Endothelial cell of umbilical vein (primary cell): ENCODE measurements around the gene RAB21.

ENCODE experiments used
- POLR2A ChIP-seq: IDR thresholded peaks from 2 replicates; pipeline ENCODE4 v1.6.1; 2012; ENCODE audit warnings: low read depth, mild to moderate bottlenecking, control low read depth, low read length
- TF ChIP-seq, protein P1 (sequence below), 2 donors: IDR thresholded peaks; 1 replicate in 1 of 2; 2 replicates in 1 of 2; pipeline ENCODE4 v1.5.1; 2011; ENCODE audit warnings: low read length in 2 of 2, mild to moderate bottlenecking in 2 of 2, moderate library complexity in 2 of 2, control low read depth in 1 of 2, inconsistent platforms in 1 of 2, low read depth in 1 of 2; ENCODE audit not compliant: insufficient read depth in 1 of 2; ENCODE audit errors: extremely low read depth in 1 of 2

DNA sequence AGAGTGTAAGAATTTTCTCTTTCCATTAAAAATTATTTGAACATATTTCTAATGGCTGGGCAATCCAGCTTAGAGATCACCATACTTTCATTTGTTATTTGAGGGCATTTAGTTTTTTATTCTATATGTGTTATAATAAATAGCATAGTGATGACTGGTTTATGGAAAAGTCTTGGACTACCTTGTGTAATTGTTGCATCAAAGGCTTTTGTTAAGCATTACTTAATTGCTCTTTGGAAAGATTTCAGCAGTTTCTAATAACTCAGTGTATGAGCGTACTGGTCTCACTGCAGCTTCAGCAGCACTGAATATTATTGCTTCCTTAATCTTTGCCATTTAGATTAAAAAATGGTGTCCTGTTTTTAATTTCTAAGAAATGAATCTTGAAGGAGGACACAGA lies 46.0 kb upstream of the RAB21 start:
- TF ChIP-seq, protein P1, sequence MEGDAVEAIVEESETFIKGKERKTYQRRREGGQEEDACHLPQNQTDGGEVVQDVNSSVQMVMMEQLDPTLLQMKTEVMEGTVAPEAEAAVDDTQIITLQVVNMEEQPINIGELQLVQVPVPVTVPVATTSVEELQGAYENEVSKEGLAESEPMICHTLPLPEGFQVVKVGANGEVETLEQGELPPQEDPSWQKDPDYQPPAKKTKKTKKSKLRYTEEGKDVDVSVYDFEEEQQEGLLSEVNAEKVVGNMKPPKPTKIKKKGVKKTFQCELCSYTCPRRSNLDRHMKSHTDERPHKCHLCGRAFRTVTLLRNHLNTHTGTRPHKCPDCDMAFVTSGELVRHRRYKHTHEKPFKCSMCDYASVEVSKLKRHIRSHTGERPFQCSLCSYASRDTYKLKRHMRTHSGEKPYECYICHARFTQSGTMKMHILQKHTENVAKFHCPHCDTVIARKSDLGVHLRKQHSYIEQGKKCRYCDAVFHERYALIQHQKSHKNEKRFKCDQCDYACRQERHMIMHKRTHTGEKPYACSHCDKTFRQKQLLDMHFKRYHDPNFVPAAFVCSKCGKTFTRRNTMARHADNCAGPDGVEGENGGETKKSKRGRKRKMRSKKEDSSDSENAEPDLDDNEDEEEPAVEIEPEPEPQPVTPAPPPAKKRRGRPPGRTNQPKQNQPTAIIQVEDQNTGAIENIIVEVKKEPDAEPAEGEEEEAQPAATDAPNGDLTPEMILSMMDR (IDR thresholded peaks at IDR 0.05; ENCODE audit: extremely low read depth in 1 of 2, insufficient read depth in 1 of 2, low read depth in 1 of 2, low read length in 2 of 2), result no peak
- TF ChIP-seq POLR2A, result no peak
